HCT116 (cell line): ENCODE measurements around the gene ELK3. TPM values are rescaled to one million over a fixed set of nuclear protein-coding genes. Genes with fewer than 3 reads are reported as not detected.

Experiments
- ATAC-seq: fragments of 200-7000 bp; cut with Tn5 transposase; 2 replicates; pipeline ENCODE4 v1.9.1; 2020; ENCODE audit warnings: mild to moderate bottlenecking, moderate library complexity
- BruUV-seq: library from RNA; stranded (reverse); fragments of 400-500 nt; replicated peaks from 2 replicates; lab custom pipeline; 2021; lab: Mats Ljungman, UMichigan
- CTCF ChIA-PET: fragments of 300-600 bp; sonication (Branson Sonifier 250); formaldehyde crosslinking; loops from one replicate; lab custom pipeline; 2021; ENCODE audit warnings: antibody characterized with exemption; lab: Charles Lee
- POLR2A ChIA-PET: fragments of 300-600, 350-600 bp; sonication (Branson Sonifier 250); formaldehyde crosslinking; loops from one replicate; lab custom pipeline; 2021; ENCODE audit warnings: antibody characterized with exemption; lab: Charles Lee
- RAD21 ChIA-PET, 2 experiments: fragments of 300-600 bp; sonication (Branson Sonifier 250); formaldehyde crosslinking; loops; one replicate each; lab custom pipeline; 2023; ENCODE audit warnings: low total read pairs in 2 of 2; ENCODE audit not compliant: uncharacterized antibody in 2 of 2, unreplicated experiment in 2 of 2, low non-redundant PET in 1 of 2; lab: Charles Lee
- DNase-seq: peaks from one replicate; pipeline ENCODE4 v3.0.0-alpha.2; 2010; ENCODE audit warnings: low read depth, low spot score
- H2AFZ ChIP-seq: fragments of 200-600 bp; shearing (Covaris generic), sonication (generic); 2 replicates; pipeline ENCODE4 v1.6.1; 2017; ENCODE audit warnings: low read depth, mixed run types, mixed read lengths, antibody characterized with exemption, low read length; ENCODE audit not compliant: poor library complexity, severe bottlenecking
- H3K27ac ChIP-seq: 2 replicates; pipeline ENCODE4 v1.5.1; 2012; ENCODE audit warnings: low read depth, low read length
- H3K27me3 ChIP-seq: fragments of 200-600 bp; sonication (generic); 2 replicates; pipeline ENCODE4 v1.6.1; 2016; ENCODE audit warnings: mixed run types, low read length, mixed read lengths; ENCODE audit not compliant: insufficient read depth
- H3K36me3 ChIP-seq, 2 experiments: fragments of 200-500 bp in 1 of 2; fragments of 200-600 bp in 1 of 2; sonication (Bioruptor generic) in 1 of 2; sonication (generic) in 1 of 2; 2 replicates each; pipeline versions ENCODE4 v1.5.1 to v1.6.1; 2014 to 2016; ENCODE audit warnings: low read length in 2 of 2, inconsistent platforms in 1 of 2, mixed read lengths in 1 of 2, mixed run types in 1 of 2; ENCODE audit not compliant: insufficient read depth in 2 of 2, control insufficient read depth in 1 of 2
- H3K4me1 ChIP-seq, 2 experiments: fragments of 200-600 bp in 1 of 2; sonication (generic) in 1 of 2; 2 replicates each; pipeline versions ENCODE4 v1.5.1 to v1.6.1; 2012 to 2017; ENCODE audit warnings: low read length in 2 of 2, inconsistent platforms in 1 of 2, mild to moderate bottlenecking in 1 of 2, mixed read lengths in 1 of 2, mixed run types in 1 of 2, moderate library complexity in 1 of 2; ENCODE audit not compliant: insufficient read depth in 2 of 2, control insufficient read depth in 1 of 2
- H3K4me2 ChIP-seq: fragments of 200-600 bp; sonication (generic); 2 replicates; pipeline ENCODE4 v1.6.1; 2017; ENCODE audit warnings: mixed run types, low read length, mixed read lengths
- H3K4me3 ChIP-seq, 2 experiments: fragments of 200-600 bp in 1 of 2; sonication (generic) in 1 of 2; replicated peaks in 1 of 2; 2 replicates each; pipeline ENCODE4 v1.5.1; 2011 to 2016; ENCODE audit warnings: low read length in 2 of 2, control low read depth in 1 of 2, low read depth in 1 of 2, mild to moderate bottlenecking in 1 of 2, mixed read lengths in 1 of 2, mixed run types in 1 of 2
- H3K79me2 ChIP-seq: fragments of 200-600 bp; sonication (generic); 2 replicates; pipeline ENCODE4 v1.6.1; 2017; ENCODE audit warnings: mild to moderate bottlenecking, mixed run types, low read length, moderate library complexity, mixed read lengths; ENCODE audit not compliant: insufficient read depth
- H3K9ac ChIP-seq: fragments of 200-600 bp; sonication (generic); 2 replicates; pipeline ENCODE4 v1.6.1; 2016; ENCODE audit warnings: low read length, mixed read lengths
- H3K9me2 ChIP-seq: fragments of 200-600 bp; sonication (generic), shearing (Covaris generic); 2 replicates; pipeline ENCODE4 v1.6.1; 2017; ENCODE audit warnings: mixed run types, mild to moderate bottlenecking, moderate library complexity; ENCODE audit not compliant: insufficient read depth
- H3K9me3 ChIP-seq, 2 experiments: fragments of 200-500 bp in 1 of 2; fragments of 200-600 bp in 1 of 2; sonication (Bioruptor generic) in 1 of 2; sonication (generic) in 1 of 2; 2 replicates each; pipeline ENCODE4 v1.6.1; 2014 to 2017; ENCODE audit warnings: low read length in 2 of 2, mixed read lengths in 2 of 2, inconsistent platforms in 1 of 2, low read depth in 1 of 2, mild to moderate bottlenecking in 1 of 2, mixed run types in 1 of 2, moderate library complexity in 1 of 2; ENCODE audit not compliant: control insufficient read depth in 1 of 2, insufficient read depth in 1 of 2
- H4K20me1 ChIP-seq: fragments of 200-600 bp; sonication (generic), shearing (Covaris generic); 2 replicates; pipeline ENCODE4 v1.6.1; 2017; ENCODE audit warnings: mixed run types, mild to moderate bottlenecking, moderate library complexity; ENCODE audit not compliant: insufficient read depth
- ATF3 ChIP-seq: IDR thresholded peaks from 2 replicates; pipeline ENCODE4 v1.6.1; 2012
- CBX3 ChIP-seq: IDR thresholded peaks from 2 replicates; pipeline ENCODE4 v1.6.1; 2012; ENCODE audit warnings: low read depth
- CEBPB ChIP-seq: IDR thresholded peaks from 2 replicates; pipeline ENCODE4 v1.6.1; 2012; ENCODE audit warnings: low read depth
- EGR1 ChIP-seq: IDR thresholded peaks from 2 replicates; pipeline ENCODE4 v1.6.1; 2012; ENCODE audit warnings: low read depth
- EZH2phosphoT487 ChIP-seq: fragments of 200-600 bp; IDR thresholded peaks from 2 replicates; pipeline ENCODE4 v1.6.1; 2018; ENCODE audit warnings: antibody characterized with exemption, borderline replicate concordance
- JUND ChIP-seq: IDR thresholded peaks from 2 replicates; pipeline ENCODE4 v1.6.1; 2012
- SRF ChIP-seq: IDR thresholded peaks from 2 replicates; pipeline ENCODE4 v1.6.1; 2012; ENCODE audit warnings: low read depth
- TCF7L2 ChIP-seq: IDR thresholded peaks from 2 replicates; pipeline ENCODE4 v1.7.0; 2011; ENCODE audit warnings: borderline replicate concordance, inconsistent platforms; ENCODE audit not compliant: insufficient read depth, insufficient read length; ENCODE audit errors: extremely low read depth
- ZBTB33 ChIP-seq: IDR thresholded peaks from 2 replicates; pipeline ENCODE4 v1.6.1; 2011; ENCODE audit warnings: mild to moderate bottlenecking, low read length, moderate library complexity; ENCODE audit not compliant: insufficient replicate concordance; ENCODE audit errors: extremely low read depth
- intact Hi-C: fragments of 100-400 bp; cut with micrococcal nuclease; formaldehyde crosslinking; loops from 2 replicates; pipeline ENCODE4 v1.10.0; 2022
- total RNA-seq: library from RNA; stranded (reverse); gene quantifications from one replicate; pipeline ENCODE4 v1.2.1, GENCODE V29; 2021; ENCODE audit not compliant: unreplicated experiment
- TF ChIP-seq, protein P1 (sequence below): IDR thresholded peaks from 2 replicates; pipeline ENCODE4 v1.6.1; 2012; ENCODE audit warnings: low read depth

The ELK3 gene
- total RNA-seq, 1 experiment from 2014 or later, result 45.6 TPM

- BruUV-seq, result no TSS peak
- Histone ChIP-seq H3K4me3 (no peak overlapping the region), H3K36me3 (peaks cover 5 to 24% of the 10 kb centered on the region in 2 experiments; a peak in 3 of 4 replicates), H3K4me2 (no peak overlapping the region), H3K9ac (no peak overlapping the region), H3K9me2 (no peaks in the 10 kb centered on the region), H2AFZ (no peak overlapping the region), H3K27ac (no peak overlapping the region), H3K27me3 (no peaks in the 10 kb centered on the region), H3K9me3 (no peaks in the 10 kb centered on the region), H3K4me1 (no peaks in the 10 kb centered on the region), H4K20me1 (peaks cover 8% of the 10 kb centered on the region; the same call in 1 of the 2 replicates), H3K79me2 (peaks cover 55% of the 10 kb centered on the region)
- DNase-seq, result no peak
- RAD21 ChIA-PET, result no interaction called here
- POLR2A ChIA-PET, result no interaction called here
- intact Hi-C loops, result no loop called here
- CTCF ChIA-PET, result no interaction called here
- no peak for TF ChIP-seq SRF
- TF ChIP-seq ATF3, result no peak
- TF ChIP-seq ZBTB33, result no peak
- no peak for TF ChIP-seq EGR1
- TF ChIP-seq CBX3, result no peak
- TF ChIP-seq CEBPB, result no peak
- TF ChIP-seq TCF7L2, result no peak
- TF ChIP-seq JUND, result no peak
- no peak for TF ChIP-seq EZH2phosphoT487
- TF ChIP-seq, protein P1, sequence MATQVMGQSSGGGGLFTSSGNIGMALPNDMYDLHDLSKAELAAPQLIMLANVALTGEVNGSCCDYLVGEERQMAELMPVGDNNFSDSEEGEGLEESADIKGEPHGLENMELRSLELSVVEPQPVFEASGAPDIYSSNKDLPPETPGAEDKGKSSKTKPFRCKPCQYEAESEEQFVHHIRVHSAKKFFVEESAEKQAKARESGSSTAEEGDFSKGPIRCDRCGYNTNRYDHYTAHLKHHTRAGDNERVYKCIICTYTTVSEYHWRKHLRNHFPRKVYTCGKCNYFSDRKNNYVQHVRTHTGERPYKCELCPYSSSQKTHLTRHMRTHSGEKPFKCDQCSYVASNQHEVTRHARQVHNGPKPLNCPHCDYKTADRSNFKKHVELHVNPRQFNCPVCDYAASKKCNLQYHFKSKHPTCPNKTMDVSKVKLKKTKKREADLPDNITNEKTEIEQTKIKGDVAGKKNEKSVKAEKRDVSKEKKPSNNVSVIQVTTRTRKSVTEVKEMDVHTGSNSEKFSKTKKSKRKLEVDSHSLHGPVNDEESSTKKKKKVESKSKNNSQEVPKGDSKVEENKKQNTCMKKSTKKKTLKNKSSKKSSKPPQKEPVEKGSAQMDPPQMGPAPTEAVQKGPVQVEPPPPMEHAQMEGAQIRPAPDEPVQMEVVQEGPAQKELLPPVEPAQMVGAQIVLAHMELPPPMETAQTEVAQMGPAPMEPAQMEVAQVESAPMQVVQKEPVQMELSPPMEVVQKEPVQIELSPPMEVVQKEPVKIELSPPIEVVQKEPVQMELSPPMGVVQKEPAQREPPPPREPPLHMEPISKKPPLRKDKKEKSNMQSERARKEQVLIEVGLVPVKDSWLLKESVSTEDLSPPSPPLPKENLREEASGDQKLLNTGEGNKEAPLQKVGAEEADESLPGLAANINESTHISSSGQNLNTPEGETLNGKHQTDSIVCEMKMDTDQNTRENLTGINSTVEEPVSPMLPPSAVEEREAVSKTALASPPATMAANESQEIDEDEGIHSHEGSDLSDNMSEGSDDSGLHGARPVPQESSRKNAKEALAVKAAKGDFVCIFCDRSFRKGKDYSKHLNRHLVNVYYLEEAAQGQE, result no peak
- ATAC-seq, result no peak
These were observed 66.5 kb downstream of the ELK3 start for GRCh38 chr12:96260644-96261043.
